Measurements from ENCODE around the gene E2F7. TPM values are rescaled to one million over a fixed set of nuclear protein-coding genes. Genes with fewer than 3 reads are reported as not detected.

E2F7 gene
- polyA plus RNA-seq, 1 donor from 2014 or later = 0.48 TPM

GRCh38 chr12:77104792-77105191 lies 39.4 kb upstream of the E2F7 start:
- H3K36me3 ChIP-seq (ENCODE audit: insufficient read depth, low read length) = no peaks in the 10 kb centered on the region
- H3K9me3 ChIP-seq (ENCODE audit: low read length) = no peaks in the 10 kb centered on the region
- H3F3A ChIP-seq (ENCODE audit: insufficient read depth, low read length, poor library complexity, severe bottlenecking) = no peaks in the 10 kb centered on the region
- no peaks in the 10 kb centered on the region for H4K20me1 ChIP-seq (ENCODE audit: insufficient read depth)
- H3K79me2 ChIP-seq (replicated peaks; ENCODE audit: insufficient read depth, low read length) = no peaks in the 10 kb centered on the region
- TF ChIP-seq RAD21 (conservative IDR thresholded peaks at IDR 0.05) = no peak
- no peak for TF ChIP-seq POLR2AphosphoS5 (IDR thresholded peaks at IDR 0.05)
- TF ChIP-seq SMC3 (conservative IDR thresholded peaks at IDR 0.05; ENCODE audit: poor library complexity) = no peak
- TF ChIP-seq, protein P1, sequence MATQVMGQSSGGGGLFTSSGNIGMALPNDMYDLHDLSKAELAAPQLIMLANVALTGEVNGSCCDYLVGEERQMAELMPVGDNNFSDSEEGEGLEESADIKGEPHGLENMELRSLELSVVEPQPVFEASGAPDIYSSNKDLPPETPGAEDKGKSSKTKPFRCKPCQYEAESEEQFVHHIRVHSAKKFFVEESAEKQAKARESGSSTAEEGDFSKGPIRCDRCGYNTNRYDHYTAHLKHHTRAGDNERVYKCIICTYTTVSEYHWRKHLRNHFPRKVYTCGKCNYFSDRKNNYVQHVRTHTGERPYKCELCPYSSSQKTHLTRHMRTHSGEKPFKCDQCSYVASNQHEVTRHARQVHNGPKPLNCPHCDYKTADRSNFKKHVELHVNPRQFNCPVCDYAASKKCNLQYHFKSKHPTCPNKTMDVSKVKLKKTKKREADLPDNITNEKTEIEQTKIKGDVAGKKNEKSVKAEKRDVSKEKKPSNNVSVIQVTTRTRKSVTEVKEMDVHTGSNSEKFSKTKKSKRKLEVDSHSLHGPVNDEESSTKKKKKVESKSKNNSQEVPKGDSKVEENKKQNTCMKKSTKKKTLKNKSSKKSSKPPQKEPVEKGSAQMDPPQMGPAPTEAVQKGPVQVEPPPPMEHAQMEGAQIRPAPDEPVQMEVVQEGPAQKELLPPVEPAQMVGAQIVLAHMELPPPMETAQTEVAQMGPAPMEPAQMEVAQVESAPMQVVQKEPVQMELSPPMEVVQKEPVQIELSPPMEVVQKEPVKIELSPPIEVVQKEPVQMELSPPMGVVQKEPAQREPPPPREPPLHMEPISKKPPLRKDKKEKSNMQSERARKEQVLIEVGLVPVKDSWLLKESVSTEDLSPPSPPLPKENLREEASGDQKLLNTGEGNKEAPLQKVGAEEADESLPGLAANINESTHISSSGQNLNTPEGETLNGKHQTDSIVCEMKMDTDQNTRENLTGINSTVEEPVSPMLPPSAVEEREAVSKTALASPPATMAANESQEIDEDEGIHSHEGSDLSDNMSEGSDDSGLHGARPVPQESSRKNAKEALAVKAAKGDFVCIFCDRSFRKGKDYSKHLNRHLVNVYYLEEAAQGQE (IDR thresholded peaks at IDR 0.05; ENCODE audit: borderline replicate concordance) = no peak
- no peak for TF ChIP-seq EZH2 (IDR thresholded peaks at IDR 0.05; ENCODE audit: borderline replicate concordance, insufficient read depth, low read length, poor library complexity, severe bottlenecking)
- no peak for TF ChIP-seq EP300 (conservative IDR thresholded peaks at IDR 0.05; ENCODE audit: poor library complexity, severe bottlenecking)
- TF ChIP-seq, protein P2, sequence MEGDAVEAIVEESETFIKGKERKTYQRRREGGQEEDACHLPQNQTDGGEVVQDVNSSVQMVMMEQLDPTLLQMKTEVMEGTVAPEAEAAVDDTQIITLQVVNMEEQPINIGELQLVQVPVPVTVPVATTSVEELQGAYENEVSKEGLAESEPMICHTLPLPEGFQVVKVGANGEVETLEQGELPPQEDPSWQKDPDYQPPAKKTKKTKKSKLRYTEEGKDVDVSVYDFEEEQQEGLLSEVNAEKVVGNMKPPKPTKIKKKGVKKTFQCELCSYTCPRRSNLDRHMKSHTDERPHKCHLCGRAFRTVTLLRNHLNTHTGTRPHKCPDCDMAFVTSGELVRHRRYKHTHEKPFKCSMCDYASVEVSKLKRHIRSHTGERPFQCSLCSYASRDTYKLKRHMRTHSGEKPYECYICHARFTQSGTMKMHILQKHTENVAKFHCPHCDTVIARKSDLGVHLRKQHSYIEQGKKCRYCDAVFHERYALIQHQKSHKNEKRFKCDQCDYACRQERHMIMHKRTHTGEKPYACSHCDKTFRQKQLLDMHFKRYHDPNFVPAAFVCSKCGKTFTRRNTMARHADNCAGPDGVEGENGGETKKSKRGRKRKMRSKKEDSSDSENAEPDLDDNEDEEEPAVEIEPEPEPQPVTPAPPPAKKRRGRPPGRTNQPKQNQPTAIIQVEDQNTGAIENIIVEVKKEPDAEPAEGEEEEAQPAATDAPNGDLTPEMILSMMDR (IDR thresholded peaks at IDR 0.05; ENCODE audit: poor library complexity, severe bottlenecking) = no peak
- no peak for TF ChIP-seq MXI1 (conservative IDR thresholded peaks at IDR 0.05; ENCODE audit: poor library complexity, severe bottlenecking)
- TF ChIP-seq TAF1 (IDR thresholded peaks at IDR 0.05; ENCODE audit: low read depth) = no peak
- no peaks in the 10 kb centered on the region for H3K27me3 ChIP-seq (ENCODE audit: insufficient read depth, low read depth, low read length)
- H3K9ac ChIP-seq (ENCODE audit: low read length) = no peak overlapping the region
- H3K9me2 ChIP-seq (ENCODE audit: insufficient read depth, low read length) = no peaks in the 10 kb centered on the region
- H3K27ac ChIP-seq (ENCODE audit: low read length) = no peak overlapping the region
- no peak overlapping the region for H3K4me3 ChIP-seq (ENCODE audit: low read length)
- H3K4me2 ChIP-seq (ENCODE audit: low read length) = no peak overlapping the region
- H2AFZ ChIP-seq (ENCODE audit: low read depth, low read length) = no peak overlapping the region

- H3F3A ChIP-seq (ENCODE audit: insufficient read depth, low read length, poor library complexity, severe bottlenecking) = no peaks in the 10 kb centered on the region
- H3K9me3 ChIP-seq (ENCODE audit: low read length) = no peaks in the 10 kb centered on the region
- no peaks in the 10 kb centered on the region for H3K79me2 ChIP-seq (replicated peaks; ENCODE audit: insufficient read depth, low read length)
- no peak overlapping the region for H3K27ac ChIP-seq (ENCODE audit: low read length)
- no peaks in the 10 kb centered on the region for H3K27me3 ChIP-seq (ENCODE audit: insufficient read depth, low read depth, low read length)
- no peaks in the 10 kb centered on the region for H3K36me3 ChIP-seq (ENCODE audit: insufficient read depth, low read length)
- no peaks in the 10 kb centered on the region for H3K9me2 ChIP-seq (ENCODE audit: insufficient read depth, low read length)
- H3K4me3 ChIP-seq (ENCODE audit: low read length) = no peak overlapping the region
- TF ChIP-seq MXI1 (conservative IDR thresholded peaks at IDR 0.05; ENCODE audit: poor library complexity, severe bottlenecking) = no peak
- TF ChIP-seq EZH2 (IDR thresholded peaks at IDR 0.05; ENCODE audit: borderline replicate concordance, insufficient read depth, low read length, poor library complexity, severe bottlenecking) = no peak
- TF ChIP-seq POLR2AphosphoS5 (IDR thresholded peaks at IDR 0.05) = no peak
- TF ChIP-seq RAD21 (conservative IDR thresholded peaks at IDR 0.05) = no peak
- TF ChIP-seq, protein P2 (IDR thresholded peaks at IDR 0.05; ENCODE audit: poor library complexity, severe bottlenecking) = no peak
- TF ChIP-seq, protein P1 (IDR thresholded peaks at IDR 0.05; ENCODE audit: borderline replicate concordance) = no peak
- no peaks in the 10 kb centered on the region for H4K20me1 ChIP-seq (ENCODE audit: insufficient read depth)
- no peak overlapping the region for H2AFZ ChIP-seq (ENCODE audit: low read depth, low read length)
- no peak overlapping the region for H3K9ac ChIP-seq (ENCODE audit: low read length)
- no peak overlapping the region for H3K4me2 ChIP-seq (ENCODE audit: low read length)
Measured at GRCh38 chr12:77104286-77104685, 38.9 kb upstream of the E2F7 start.

All from neural cell (in vitro differentiated cells).